ENCODE results near the gene TERT.
"Not testable (repeated sequence)": the region's sequence is repeated elsewhere in the genome, so short reads cannot be mapped to it uniquely, and the experiment has no call there.

Gene TERT

DNA sequence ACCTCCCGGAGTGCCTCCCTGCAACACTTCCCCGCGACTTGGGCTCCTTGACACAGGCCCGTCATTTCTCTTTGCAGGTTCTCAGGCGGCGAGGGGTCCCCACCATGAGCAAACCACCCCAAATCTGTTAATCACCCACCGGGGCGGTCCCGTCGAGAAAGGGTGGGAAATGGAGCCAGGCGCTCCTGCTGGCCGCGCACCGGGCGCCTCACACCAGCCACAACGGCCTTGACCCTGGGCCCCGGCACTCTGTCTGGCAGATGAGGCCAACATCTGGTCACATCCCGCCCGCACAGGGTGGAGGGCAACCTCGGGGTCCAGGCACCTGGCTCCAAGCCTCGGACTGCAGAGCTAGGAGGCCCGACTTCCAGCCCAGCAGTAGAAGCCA is 776 bp upstream of the TERT start:
- H3K27me3 ChIP-seq (ENCODE audit: control insufficient read depth in 2 of 2, insufficient read depth in 2 of 2, low read length in 2 of 2), result no peaks in the 10 kb centered on the region
- no peak overlapping the region for H3K4me3 ChIP-seq (ENCODE audit: low read length in 2 of 2)
- no peaks in the 10 kb centered on the region for H3K36me3 ChIP-seq (ENCODE audit: control insufficient read depth in 2 of 2, insufficient read depth in 2 of 2, low read length in 2 of 2)
- H3K9ac ChIP-seq (ENCODE audit: low read depth in 1 of 2, low read length in 2 of 2), result no peak overlapping the region
- H3K9me3 ChIP-seq (ENCODE audit: control insufficient read depth in 2 of 2, low read length in 2 of 2), result no peaks in the 10 kb centered on the region
- H3K27ac ChIP-seq (ENCODE audit: low read depth in 2 of 2, low read length in 2 of 2), result no peak overlapping the region
- H3K4me1 ChIP-seq (ENCODE audit: control insufficient read depth in 2 of 2, insufficient read depth in 2 of 2, low read length in 2 of 2), result peaks cover 7 to 13% of the 10 kb centered on the region in 2 donors

DNA sequence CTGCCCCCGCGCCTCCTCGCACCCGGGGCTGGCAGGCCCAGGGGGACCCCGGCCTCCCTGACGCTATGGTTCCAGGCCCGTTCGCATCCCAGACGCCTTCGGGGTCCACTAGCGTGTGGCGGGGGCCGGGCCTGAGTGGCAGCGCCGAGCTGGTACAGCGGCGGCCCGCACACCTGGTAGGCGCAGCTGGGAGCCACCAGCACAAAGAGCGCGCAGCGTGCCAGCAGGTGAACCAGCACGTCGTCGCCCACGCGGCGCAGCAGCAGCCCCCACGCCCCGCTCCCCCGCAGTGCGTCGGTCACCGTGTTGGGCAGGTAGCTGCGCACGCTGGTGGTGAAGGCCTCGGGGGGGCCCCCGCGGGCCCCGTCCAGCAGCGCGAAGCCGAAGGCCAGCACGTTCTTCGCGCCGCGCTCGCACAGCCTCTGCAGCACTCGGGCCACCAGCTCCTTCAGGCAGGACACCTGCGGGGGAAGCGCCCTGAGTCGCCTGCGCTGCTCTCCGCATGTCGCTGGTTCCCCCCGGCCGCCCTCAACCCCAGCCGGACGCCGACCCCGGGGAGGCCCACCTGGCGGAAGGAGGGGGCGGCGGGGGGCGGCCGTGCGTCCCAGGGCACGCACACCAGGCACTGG is 548 bp downstream of the TERT start:
- H3K36me3 ChIP-seq (ENCODE audit: control insufficient read depth in 2 of 2, insufficient read depth in 2 of 2, low read length in 2 of 2), result no peaks in the 10 kb centered on the region
- H3K9ac ChIP-seq (ENCODE audit: low read depth in 1 of 2, low read length in 2 of 2), result no peak overlapping the region
- H3K27ac ChIP-seq (ENCODE audit: low read depth in 2 of 2, low read length in 2 of 2), result no peak overlapping the region
- no peaks in the 10 kb centered on the region for H3K9me3 ChIP-seq (ENCODE audit: control insufficient read depth in 2 of 2, low read length in 2 of 2)
- peaks cover 7 to 13% of the 10 kb centered on the region in 2 donors for H3K4me1 ChIP-seq (ENCODE audit: control insufficient read depth in 2 of 2, insufficient read depth in 2 of 2, low read length in 2 of 2)
- no peak overlapping the region for H3K4me3 ChIP-seq (ENCODE audit: low read length in 2 of 2)
- H3K27me3 ChIP-seq (ENCODE audit: control insufficient read depth in 2 of 2, insufficient read depth in 2 of 2, low read length in 2 of 2), result no peaks in the 10 kb centered on the region

DNA sequence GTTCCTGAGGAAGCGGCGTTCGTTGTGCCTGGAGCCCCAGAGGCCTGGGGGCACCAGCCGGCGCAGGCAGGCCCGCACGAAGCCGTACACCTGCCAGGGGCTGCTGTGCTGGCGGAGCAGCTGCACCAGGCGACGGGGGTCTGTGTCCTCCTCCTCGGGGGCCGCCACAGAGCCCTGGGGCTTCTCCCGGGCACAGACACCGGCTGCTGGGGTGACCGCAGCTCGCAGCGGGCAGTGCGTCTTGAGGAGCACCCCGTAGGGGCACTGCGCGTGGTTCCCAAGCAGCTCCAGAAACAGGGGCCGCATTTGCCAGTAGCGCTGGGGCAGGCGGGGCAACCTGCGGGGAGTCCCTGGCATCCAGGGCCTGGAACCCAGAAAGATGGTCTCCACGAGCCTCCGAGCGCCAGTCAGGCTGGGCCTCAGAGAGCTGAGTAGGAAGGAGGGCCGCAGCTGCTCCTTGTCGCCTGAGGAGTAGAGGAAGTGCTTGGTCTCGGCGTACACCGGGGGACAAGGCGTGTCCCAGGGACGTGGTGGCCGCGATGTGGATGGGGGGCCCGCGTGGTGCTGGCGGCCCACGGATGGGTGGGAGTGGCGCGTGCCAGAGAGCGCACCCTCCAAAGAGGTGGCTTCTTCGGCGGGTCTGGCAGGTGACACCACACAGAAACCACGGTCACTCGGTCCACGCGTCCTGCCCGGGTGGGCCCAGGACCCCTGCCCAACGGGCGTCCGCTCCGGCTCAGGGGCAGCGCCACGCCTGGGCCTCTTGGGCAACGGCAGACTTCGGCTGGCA is 1.3 kb downstream of the TERT start:
- Histone ChIP-seq H3K9ac (ENCODE audit: low read depth in 1 of 2, low read length in 2 of 2) (no peak overlapping the region), H3K27ac (ENCODE audit: low read depth in 2 of 2, low read length in 2 of 2) (no peak overlapping the region), H3K4me1 (ENCODE audit: control insufficient read depth in 2 of 2, insufficient read depth in 2 of 2, low read length in 2 of 2) (peaks cover 7 to 13% of the 10 kb centered on the region in 2 donors), H3K4me3 (ENCODE audit: low read length in 2 of 2) (no peak overlapping the region), H3K9me3 (ENCODE audit: control insufficient read depth in 2 of 2, low read length in 2 of 2) (no peaks in the 10 kb centered on the region), H3K36me3 (ENCODE audit: control insufficient read depth in 2 of 2, insufficient read depth in 2 of 2, low read length in 2 of 2) (no peaks in the 10 kb centered on the region), H3K27me3 (ENCODE audit: control insufficient read depth in 2 of 2, insufficient read depth in 2 of 2, low read length in 2 of 2) (no peaks in the 10 kb centered on the region)

DNA sequence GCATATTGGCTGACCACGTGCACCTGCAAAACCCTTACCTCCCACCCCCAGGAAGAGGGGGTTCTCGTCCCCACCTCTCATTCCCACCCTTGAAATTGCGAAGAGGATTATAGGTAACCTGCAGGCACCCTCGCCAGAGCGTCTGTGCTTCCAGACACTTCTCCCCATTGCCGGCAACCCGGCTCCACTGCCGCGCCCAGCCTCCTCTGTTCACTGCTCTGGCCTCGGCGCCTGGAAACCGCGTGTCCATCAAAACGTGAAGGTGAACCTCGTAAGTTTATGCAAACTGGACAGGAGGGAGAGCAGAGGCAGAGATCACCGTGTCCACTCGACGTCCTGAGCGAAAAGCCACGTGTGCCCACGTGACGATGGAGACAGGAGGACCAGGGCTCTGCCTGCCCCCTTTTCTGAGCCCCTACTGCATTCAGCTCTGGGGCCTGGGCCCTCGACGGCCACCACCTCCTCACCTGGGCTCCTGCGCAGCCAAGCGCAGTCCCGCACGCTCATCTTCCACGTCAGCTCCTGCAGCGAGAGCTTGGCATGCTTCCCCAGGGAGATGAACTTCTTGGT is 1.9 kb downstream of the TERT start:
- Histone ChIP-seq H3K27me3 (ENCODE audit: control insufficient read depth in 2 of 2, insufficient read depth in 2 of 2, low read length in 2 of 2) (no peaks in the 10 kb centered on the region), H3K9me3 (ENCODE audit: control insufficient read depth in 2 of 2, low read length in 2 of 2) (no peaks in the 10 kb centered on the region), H3K27ac (ENCODE audit: low read depth in 2 of 2, low read length in 2 of 2) (no peak overlapping the region), H3K9ac (ENCODE audit: low read depth in 1 of 2, low read length in 2 of 2) (no peak overlapping the region), H3K4me1 (ENCODE audit: control insufficient read depth in 2 of 2, insufficient read depth in 2 of 2, low read length in 2 of 2) (peaks cover 7 to 13% of the 10 kb centered on the region in 2 donors), H3K36me3 (ENCODE audit: control insufficient read depth in 2 of 2, insufficient read depth in 2 of 2, low read length in 2 of 2) (no peaks in the 10 kb centered on the region), H3K4me3 (ENCODE audit: low read length in 2 of 2) (no peak overlapping the region)

DNA sequence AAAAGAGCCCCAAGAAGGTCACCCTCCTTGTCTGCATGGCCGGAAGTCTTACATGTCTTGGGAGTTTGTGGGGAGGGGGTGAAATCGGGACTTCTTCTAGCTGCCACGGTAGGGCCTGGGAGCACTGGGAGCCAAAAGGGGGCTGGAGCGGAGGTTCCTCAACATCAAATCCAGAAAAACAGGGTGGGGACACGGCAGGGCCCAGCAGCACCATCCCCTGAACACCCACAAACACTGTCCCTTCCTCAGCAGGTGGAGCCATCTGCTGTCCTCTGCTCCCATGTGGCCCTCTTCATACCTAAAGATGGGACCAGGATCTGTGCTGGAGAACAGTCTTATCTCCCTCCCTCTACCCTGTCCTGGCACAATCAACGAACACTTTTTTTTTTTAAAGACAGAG is 2.7 kb downstream of the TERT start:
- Histone ChIP-seq H3K9ac (ENCODE audit: low read depth in 1 of 2, low read length in 2 of 2) (no peak overlapping the region), H3K27ac (ENCODE audit: low read depth in 2 of 2, low read length in 2 of 2) (peak overlapping the region; percentile 47 to 68), H3K4me1 (ENCODE audit: control insufficient read depth in 2 of 2, insufficient read depth in 2 of 2, low read length in 2 of 2) (peaks cover 7 to 13% of the 10 kb centered on the region in 2 donors), H3K4me3 (ENCODE audit: low read length in 2 of 2) (peak overlapping the region in 1 of 2 donors; percentile 48), H3K9me3 (ENCODE audit: control insufficient read depth in 2 of 2, low read length in 2 of 2) (no peaks in the 10 kb centered on the region), H3K27me3 (ENCODE audit: control insufficient read depth in 2 of 2, insufficient read depth in 2 of 2, low read length in 2 of 2) (no peaks in the 10 kb centered on the region), H3K36me3 (ENCODE audit: control insufficient read depth in 2 of 2, insufficient read depth in 2 of 2, low read length in 2 of 2) (no peaks in the 10 kb centered on the region)

DNA sequence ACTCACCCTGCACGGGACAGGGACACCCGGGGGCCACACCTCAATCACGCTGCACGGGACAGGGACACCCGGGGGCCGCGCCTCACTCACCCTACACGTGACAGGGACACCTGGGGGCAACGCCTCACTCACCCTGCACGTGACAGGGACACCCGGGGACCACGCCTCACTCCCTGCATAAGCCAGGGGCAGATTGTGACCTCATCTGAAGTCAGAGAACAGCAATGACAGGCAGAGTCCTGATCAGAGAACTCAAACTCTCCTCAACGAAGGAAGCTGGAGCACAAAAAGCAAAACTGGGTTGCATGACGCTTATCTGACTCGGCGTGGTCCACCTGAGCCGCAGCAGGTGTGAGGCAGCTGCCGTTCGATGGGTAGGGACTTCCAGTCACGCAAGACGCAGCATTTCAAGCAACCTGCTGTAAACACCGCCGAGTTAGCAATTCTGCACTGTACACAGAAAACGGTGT is 3.2 kb downstream of the TERT start:
- peaks cover 7 to 13% of the 10 kb centered on the region in 2 donors for H3K4me1 ChIP-seq (ENCODE audit: control insufficient read depth in 2 of 2, insufficient read depth in 2 of 2, low read length in 2 of 2)
- H3K9ac ChIP-seq (ENCODE audit: low read depth in 1 of 2, low read length in 2 of 2), result no peak overlapping the region
- peak overlapping the region; percentile 47 to 68 for H3K27ac ChIP-seq (ENCODE audit: low read depth in 2 of 2, low read length in 2 of 2)
- H3K27me3 ChIP-seq (ENCODE audit: control insufficient read depth in 2 of 2, insufficient read depth in 2 of 2, low read length in 2 of 2), result no peaks in the 10 kb centered on the region
- H3K4me3 ChIP-seq (ENCODE audit: low read length in 2 of 2), result peak overlapping the region in 1 of 2 donors; percentile 48
- H3K9me3 ChIP-seq (ENCODE audit: control insufficient read depth in 2 of 2, low read length in 2 of 2), result no peaks in the 10 kb centered on the region
- H3K36me3 ChIP-seq (ENCODE audit: control insufficient read depth in 2 of 2, insufficient read depth in 2 of 2, low read length in 2 of 2), result no peaks in the 10 kb centered on the region

DNA sequence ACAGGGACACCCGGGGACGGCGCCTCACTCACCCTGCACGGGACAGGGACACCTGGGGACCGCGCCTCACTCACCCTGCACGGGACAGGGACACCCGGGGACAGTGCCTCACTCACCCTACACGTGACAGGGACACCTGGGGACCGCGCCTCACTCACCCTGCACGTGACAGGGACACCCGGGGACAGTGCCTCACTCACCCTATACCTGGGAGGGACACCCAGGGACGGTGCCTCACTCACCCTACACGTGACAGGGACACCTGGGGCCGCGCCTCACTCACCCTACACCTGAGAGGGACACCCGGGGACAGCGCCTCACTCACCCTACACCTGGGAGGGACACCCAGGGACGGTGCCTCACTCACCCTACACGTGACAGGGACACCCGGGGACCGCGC is 3.9 kb downstream of the TERT start:
- H3K4me3 ChIP-seq (ENCODE audit: low read length in 2 of 2); H3K27me3 ChIP-seq (ENCODE audit: control insufficient read depth in 2 of 2, insufficient read depth in 2 of 2, low read length in 2 of 2); H3K27ac ChIP-seq (ENCODE audit: low read depth in 2 of 2, low read length in 2 of 2); H3K36me3 ChIP-seq (ENCODE audit: control insufficient read depth in 2 of 2, insufficient read depth in 2 of 2, low read length in 2 of 2); H3K9ac ChIP-seq (ENCODE audit: low read depth in 1 of 2, low read length in 2 of 2); H3K9me3 ChIP-seq (ENCODE audit: control insufficient read depth in 2 of 2, low read length in 2 of 2): not testable (repeated sequence)
- peaks cover 7 to 13% of the 10 kb centered on the region in 2 donors for H3K4me1 ChIP-seq (ENCODE audit: control insufficient read depth in 2 of 2, insufficient read depth in 2 of 2, low read length in 2 of 2)

DNA sequence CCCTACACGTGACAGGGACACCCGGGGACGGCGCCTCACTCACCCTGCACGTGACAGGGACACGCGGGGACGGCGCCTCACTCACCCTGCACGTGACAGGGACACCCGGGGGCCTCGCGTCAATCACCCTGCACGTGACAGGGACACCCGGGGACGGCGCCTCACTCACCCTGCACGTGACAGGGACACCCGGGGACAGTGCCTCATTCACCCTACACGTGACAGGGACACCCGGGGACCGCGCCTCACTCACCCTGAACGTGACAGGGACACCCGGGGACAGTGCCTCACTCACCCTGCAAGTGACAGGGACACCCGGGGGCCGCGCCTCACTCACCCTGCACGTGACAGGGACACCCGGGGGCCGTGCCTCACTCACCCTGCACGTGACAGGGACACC is 5.3 kb downstream of the TERT start:
- not testable (repeated sequence) for H3K9ac ChIP-seq (ENCODE audit: low read depth in 1 of 2, low read length in 2 of 2); H3K4me3 ChIP-seq (ENCODE audit: low read length in 2 of 2); H3K27me3 ChIP-seq (ENCODE audit: control insufficient read depth in 2 of 2, insufficient read depth in 2 of 2, low read length in 2 of 2); H3K36me3 ChIP-seq (ENCODE audit: control insufficient read depth in 2 of 2, insufficient read depth in 2 of 2, low read length in 2 of 2); H3K9me3 ChIP-seq (ENCODE audit: control insufficient read depth in 2 of 2, low read length in 2 of 2); H3K27ac ChIP-seq (ENCODE audit: low read depth in 2 of 2, low read length in 2 of 2)
- H3K4me1 ChIP-seq (ENCODE audit: control insufficient read depth in 2 of 2, insufficient read depth in 2 of 2, low read length in 2 of 2), result peaks cover 7 to 13% of the 10 kb centered on the region in 2 donors

DNA sequence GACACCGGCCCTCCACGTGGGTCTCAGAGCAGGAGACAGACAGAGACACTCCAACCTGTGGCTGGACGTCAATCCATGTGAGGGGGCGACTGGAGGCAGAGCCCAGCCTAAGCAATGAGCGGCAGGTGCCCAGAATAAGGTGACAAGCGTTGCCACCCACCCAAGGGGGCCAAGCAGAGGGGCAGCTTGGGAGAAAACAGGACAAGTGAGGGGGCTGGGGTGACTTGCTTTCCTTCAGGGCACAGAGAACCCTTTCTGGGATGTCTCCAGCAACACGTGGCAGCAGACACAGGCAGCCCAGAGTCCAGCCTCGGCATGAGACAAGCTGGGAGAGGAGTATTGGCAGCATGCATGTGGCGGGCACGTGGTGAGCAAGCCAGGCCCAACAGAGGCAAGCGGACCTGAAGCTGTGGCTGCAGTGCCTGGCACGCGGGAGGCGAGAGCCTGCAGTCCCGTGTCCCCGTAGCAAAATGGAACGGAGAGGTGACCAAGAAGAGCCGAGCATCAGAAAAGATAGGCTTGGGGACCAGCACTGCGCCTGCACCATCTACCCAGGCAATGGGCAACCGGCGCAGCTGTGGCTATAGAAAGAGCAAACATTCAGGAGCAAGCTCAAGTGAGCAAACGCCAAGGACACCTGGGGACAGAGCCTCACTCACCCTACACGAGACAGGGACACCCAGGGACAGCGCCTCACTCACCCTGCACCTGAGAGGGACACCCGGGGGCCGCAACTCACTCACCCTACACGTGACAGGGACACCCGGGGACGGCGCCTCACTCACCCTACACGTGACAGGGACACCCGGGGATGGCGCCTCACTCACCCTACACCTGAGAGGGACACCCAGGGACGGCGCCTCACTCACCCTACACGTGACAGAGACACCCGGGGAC is 6.2 kb downstream of the TERT start:
- Histone ChIP-seq H3K27me3 (ENCODE audit: control insufficient read depth in 2 of 2, insufficient read depth in 2 of 2, low read length in 2 of 2) (no peaks in the 10 kb centered on the region), H3K9ac (ENCODE audit: low read depth in 1 of 2, low read length in 2 of 2) (no peak overlapping the region), H3K27ac (ENCODE audit: low read depth in 2 of 2, low read length in 2 of 2) (no peak overlapping the region), H3K4me1 (ENCODE audit: control insufficient read depth in 2 of 2, insufficient read depth in 2 of 2, low read length in 2 of 2) (peaks cover 3 to 8% of the 10 kb centered on the region in 2 donors), H3K9me3 (ENCODE audit: control insufficient read depth in 2 of 2, low read length in 2 of 2) (no peaks in the 10 kb centered on the region), H3K4me3 (ENCODE audit: low read length in 2 of 2) (no peak overlapping the region), H3K36me3 (ENCODE audit: control insufficient read depth in 2 of 2, insufficient read depth in 2 of 2, low read length in 2 of 2) (no peaks in the 10 kb centered on the region)

Data from mucosa of rectum (tissue), 2 donors.